ENCODE measurements around the gene ENGASE. TPM values are rescaled to one million over a fixed set of nuclear protein-coding genes. Genes with fewer than 3 reads are reported as not detected.

The ENGASE gene
- total RNA-seq, 1 experiment from 2014 or later = 34.5 TPM

DNA sequence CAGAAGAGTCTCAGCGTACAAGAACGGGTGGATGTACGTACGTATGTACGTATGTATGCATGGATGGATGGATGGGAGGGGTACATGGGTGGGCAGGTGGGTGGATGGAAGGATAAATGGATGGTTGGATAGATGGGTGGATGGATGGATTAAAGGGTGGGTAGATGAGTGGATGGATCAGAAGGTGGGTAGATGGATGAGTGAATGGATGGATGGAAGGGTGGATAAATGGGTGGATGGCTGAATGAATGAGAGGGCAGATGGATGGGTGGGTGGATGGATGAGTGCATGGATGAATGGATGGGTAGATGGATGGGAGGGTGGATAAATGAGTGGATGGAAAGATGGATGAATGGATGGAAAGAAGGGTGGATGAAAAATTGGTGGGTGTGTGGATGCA is 45.6 kb downstream of the ENGASE start:
- Mint-ChIP-seq H3K36me3 (ENCODE audit: insufficient read depth, unreplicated experiment) (no peaks in the 10 kb centered on the region), H3K4me3 (ENCODE audit: unreplicated experiment) (no peak overlapping the region), H3K4me1 (ENCODE audit: insufficient read depth, unreplicated experiment) (no peaks in the 10 kb centered on the region), H3K9me3 (ENCODE audit: unreplicated experiment) (no peaks in the 10 kb centered on the region), H3K27ac (ENCODE audit: low read depth, unreplicated experiment) (no peak overlapping the region), H3K27me3 (ENCODE audit: insufficient read depth, unreplicated experiment) (no peaks in the 10 kb centered on the region)
- ChIA-PET POLR2A (no interaction called here), CTCF (interaction anchor here (1.1 kb wide), 1 partner anchor 272 kb away, joined by 3 read pairs; no protein-coding TSS in a partner anchor)
- TF ChIP-seq, protein P1, sequence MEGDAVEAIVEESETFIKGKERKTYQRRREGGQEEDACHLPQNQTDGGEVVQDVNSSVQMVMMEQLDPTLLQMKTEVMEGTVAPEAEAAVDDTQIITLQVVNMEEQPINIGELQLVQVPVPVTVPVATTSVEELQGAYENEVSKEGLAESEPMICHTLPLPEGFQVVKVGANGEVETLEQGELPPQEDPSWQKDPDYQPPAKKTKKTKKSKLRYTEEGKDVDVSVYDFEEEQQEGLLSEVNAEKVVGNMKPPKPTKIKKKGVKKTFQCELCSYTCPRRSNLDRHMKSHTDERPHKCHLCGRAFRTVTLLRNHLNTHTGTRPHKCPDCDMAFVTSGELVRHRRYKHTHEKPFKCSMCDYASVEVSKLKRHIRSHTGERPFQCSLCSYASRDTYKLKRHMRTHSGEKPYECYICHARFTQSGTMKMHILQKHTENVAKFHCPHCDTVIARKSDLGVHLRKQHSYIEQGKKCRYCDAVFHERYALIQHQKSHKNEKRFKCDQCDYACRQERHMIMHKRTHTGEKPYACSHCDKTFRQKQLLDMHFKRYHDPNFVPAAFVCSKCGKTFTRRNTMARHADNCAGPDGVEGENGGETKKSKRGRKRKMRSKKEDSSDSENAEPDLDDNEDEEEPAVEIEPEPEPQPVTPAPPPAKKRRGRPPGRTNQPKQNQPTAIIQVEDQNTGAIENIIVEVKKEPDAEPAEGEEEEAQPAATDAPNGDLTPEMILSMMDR (IDR thresholded peaks at IDR 0.05; ENCODE audit: unreplicated experiment) = no peak
- no peak for DNase-seq (ENCODE audit: unreplicated experiment)
- no TSS peak for BruUV-seq (replicated peaks)
- intact Hi-C loops (cut with micrococcal nuclease) = no loop called here

DNA sequence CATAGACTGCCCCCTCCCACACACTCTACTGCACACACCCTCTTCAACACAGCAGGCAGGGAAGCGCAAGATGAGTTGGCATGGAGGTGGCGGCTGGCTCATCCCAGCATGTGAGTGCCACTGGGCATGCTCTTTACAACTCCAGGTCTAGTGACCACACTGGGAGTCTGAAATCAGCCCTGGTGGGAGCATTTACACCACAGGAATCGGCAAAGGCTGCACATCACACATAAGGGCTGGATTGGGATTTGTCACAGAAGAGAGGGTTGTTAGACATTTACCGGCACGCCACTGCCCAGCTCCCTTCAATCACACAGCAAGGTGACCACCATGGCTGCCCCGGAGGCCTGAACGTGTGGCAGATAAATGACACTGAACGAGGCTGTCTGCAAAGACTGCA is 49.4 kb downstream of the ENGASE start:
- Mint-ChIP-seq H3K36me3 (ENCODE audit: insufficient read depth, unreplicated experiment) (no peaks in the 10 kb centered on the region), H3K9me3 (ENCODE audit: unreplicated experiment) (no peaks in the 10 kb centered on the region), H3K27ac (ENCODE audit: low read depth, unreplicated experiment) (no peak overlapping the region), H3K4me1 (ENCODE audit: insufficient read depth, unreplicated experiment) (no peaks in the 10 kb centered on the region), H3K27me3 (ENCODE audit: insufficient read depth, unreplicated experiment) (peaks cover 34% of the 10 kb centered on the region), H3K4me3 (ENCODE audit: unreplicated experiment) (no peak overlapping the region)
- DNase-seq (ENCODE audit: unreplicated experiment) = no peak
- BruUV-seq (replicated peaks) = no TSS peak
- TF ChIP-seq, protein P1 (IDR thresholded peaks at IDR 0.05; ENCODE audit: unreplicated experiment) = no peak
- intact Hi-C loops (cut with micrococcal nuclease) = no loop called here
- ChIA-PET POLR2A (no interaction called here), CTCF (interaction anchor here (0.6 kb wide), 1 partner anchor 617 kb away, joined by 3 read pairs; no protein-coding TSS in a partner anchor)

DNA sequence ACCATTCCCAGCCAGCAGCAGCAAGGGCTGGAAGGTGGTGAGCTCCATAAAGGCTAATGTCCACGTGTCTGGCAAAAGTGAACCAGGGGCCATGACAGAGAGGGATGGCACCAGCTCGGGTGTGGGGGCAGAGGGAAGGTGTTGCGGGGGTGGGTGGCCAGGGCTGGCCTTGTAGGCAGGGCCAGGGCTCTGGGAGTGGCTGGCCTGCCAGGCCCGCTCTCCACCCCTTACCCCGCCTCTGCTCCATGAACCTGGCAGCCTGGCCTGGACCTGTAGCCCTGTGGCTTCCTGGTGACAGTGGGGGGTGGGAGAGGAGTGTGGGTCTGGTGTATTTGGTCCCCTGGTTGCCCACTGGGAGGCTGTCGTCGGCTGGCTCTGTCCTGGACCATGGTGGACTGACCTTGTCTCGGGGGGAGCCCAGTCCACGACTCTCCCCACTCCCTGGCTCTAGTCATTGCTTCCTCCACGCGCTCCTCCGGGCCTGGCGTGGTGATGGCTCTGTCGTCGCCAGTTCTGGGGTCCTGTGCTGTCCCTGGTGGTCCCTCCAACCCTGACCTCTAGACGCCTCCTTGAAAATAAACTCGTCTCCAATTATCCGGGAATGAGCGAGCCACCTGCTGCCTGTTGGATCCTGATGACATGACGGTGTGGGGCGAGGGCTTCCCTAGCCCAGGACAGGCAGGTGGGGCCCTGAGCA is 50.0 kb downstream of the ENGASE start:
- TF ChIP-seq, protein P1 (IDR thresholded peaks at IDR 0.05; ENCODE audit: unreplicated experiment) = no peak
- Mint-ChIP-seq H3K27ac (ENCODE audit: low read depth, unreplicated experiment) (no peak overlapping the region), H3K36me3 (ENCODE audit: insufficient read depth, unreplicated experiment) (no peaks in the 10 kb centered on the region), H3K4me3 (ENCODE audit: unreplicated experiment) (no peak overlapping the region), H3K9me3 (ENCODE audit: unreplicated experiment) (no peaks in the 10 kb centered on the region), H3K4me1 (ENCODE audit: insufficient read depth, unreplicated experiment) (no peaks in the 10 kb centered on the region), H3K27me3 (ENCODE audit: insufficient read depth, unreplicated experiment) (peaks cover 41% of the 10 kb centered on the region)
- POLR2A ChIA-PET = no interaction called here
- intact Hi-C loops (cut with micrococcal nuclease) = no loop called here
- DNase-seq (ENCODE audit: unreplicated experiment) = no peak
- no TSS peak for BruUV-seq (replicated peaks)
- CTCF ChIA-PET = interaction anchor here (0.6 kb wide), 1 partner anchor 133 kb away, joined by 3 read pairs; no protein-coding TSS in a partner anchor

DNA sequence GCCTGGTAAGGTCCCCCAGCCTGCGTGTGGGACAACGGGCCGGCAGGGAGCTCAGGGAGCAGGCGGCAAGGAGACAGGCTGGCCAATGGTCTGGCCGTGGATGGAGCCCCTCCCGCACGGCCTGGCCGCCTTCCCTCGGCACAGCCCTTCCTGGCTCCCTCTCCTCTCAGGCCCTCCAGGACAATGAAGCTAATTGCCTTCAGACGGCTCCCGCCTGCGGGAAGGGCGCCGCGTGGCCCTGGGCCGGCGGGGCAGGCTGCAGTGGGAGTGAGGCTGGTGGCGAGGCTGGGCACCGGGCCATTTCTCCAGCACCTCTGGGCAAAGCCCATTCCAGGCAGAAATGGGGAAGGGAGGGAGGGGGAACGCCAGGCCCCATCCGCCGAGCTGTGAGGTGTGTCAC is 50.9 kb downstream of the ENGASE start:
- Mint-ChIP-seq H3K27me3 (ENCODE audit: insufficient read depth, unreplicated experiment) (peaks cover 49% of the 10 kb centered on the region), H3K4me1 (ENCODE audit: insufficient read depth, unreplicated experiment) (no peaks in the 10 kb centered on the region), H3K36me3 (ENCODE audit: insufficient read depth, unreplicated experiment) (no peaks in the 10 kb centered on the region), H3K9me3 (ENCODE audit: unreplicated experiment) (no peaks in the 10 kb centered on the region), H3K4me3 (ENCODE audit: unreplicated experiment) (no peak overlapping the region), H3K27ac (ENCODE audit: low read depth, unreplicated experiment) (no peak overlapping the region)
- no peak for DNase-seq (ENCODE audit: unreplicated experiment)
- BruUV-seq (replicated peaks) = no TSS peak
- intact Hi-C loops (cut with micrococcal nuclease) = no loop called here
- CTCF ChIA-PET = interaction anchor here (0.6 to 1.6 kb wide), 5 partner anchors 15 to 292 kb away, joined by 3 to 5 read pairs (median 3); no protein-coding TSS in a partner anchor
- TF ChIP-seq, protein P1 (IDR thresholded peaks at IDR 0.05; ENCODE audit: unreplicated experiment) = no peak
- POLR2A ChIA-PET = interaction anchor here (0.7 kb wide), 1 partner anchor 302 kb away, joined by 3 read pairs; no protein-coding TSS in a partner anchor

Measured in MCF 10A (cell line).